ENCODE results near the gene SH2D2A. TPM values are rescaled to one million over a fixed set of nuclear protein-coding genes. Genes with fewer than 3 reads are reported as not detected.

SH2D2A gene
- total RNA-seq, 2 donors from 2014 or later = 2.4 to 7.7 TPM

- no peak overlapping the region for H3K27ac Mint-ChIP-seq
- Histone ChIP-seq H3K27ac (ENCODE audit: low read depth, low read length) (no peak overlapping the region), H3K9ac (ENCODE audit: extremely low read depth, low read length, poor library complexity, severe bottlenecking) (no peak overlapping the region), H3K4me1 (ENCODE audit: control insufficient read depth, insufficient read depth, low read length) (no peaks in the 10 kb centered on the region), H3K36me3 (ENCODE audit: control insufficient read depth, insufficient read depth, low read length) (no peaks in the 10 kb centered on the region), H3K27me3 (ENCODE audit: control insufficient read depth, insufficient read depth, low read length, poor library complexity, severe bottlenecking) (peaks cover 75% of the 10 kb centered on the region), H3K9me3 (ENCODE audit: control insufficient read depth, low read length) (no peaks in the 10 kb centered on the region), H3K4me3 (ENCODE audit: low read length) (no peak overlapping the region)
- no peaks in the 10 kb centered on the region for H3K4me1 Mint-ChIP-seq
- 42 to 46% methylated on average over 9 of the region's 9 CpGs for WGBS, 2 experiments (ENCODE audit: insufficient coverage in 1 of 2, insufficient read length in 1 of 2)
- H3K9me3 Mint-ChIP-seq = no peaks in the 10 kb centered on the region
- H3K4me3 Mint-ChIP-seq = no peak overlapping the region
- TF ChIP-seq CTCF (conservative IDR thresholded peaks at IDR 0.05) = no peak
- no peaks in the 10 kb centered on the region for H3K36me3 Mint-ChIP-seq (ENCODE audit: low read depth)
- no peak for DNase-seq
- H3K27me3 Mint-ChIP-seq (ENCODE audit: insufficient read depth) = peaks cover 89% of the 10 kb centered on the region
These were observed 22.9 kb upstream of the SH2D2A start for GRCh38 chr1:156839426-156840109.

GRCh38 chr1:156838972-156839371 is 22.3 kb upstream of the SH2D2A start:
- peaks cover 89% of the 10 kb centered on the region for H3K27me3 Mint-ChIP-seq (ENCODE audit: insufficient read depth)
- TF ChIP-seq CTCF (conservative IDR thresholded peaks at IDR 0.05) = peak; percentile 86
- H3K9me3 Mint-ChIP-seq = no peaks in the 10 kb centered on the region
- 36 to 72% methylated on average over 2 to 7 of the region's 7 CpGs for WGBS, 2 experiments (ENCODE audit: insufficient coverage in 1 of 2, insufficient read length in 1 of 2)
- Histone ChIP-seq H3K9me3 (ENCODE audit: control insufficient read depth, low read length) (no peaks in the 10 kb centered on the region), H3K4me3 (ENCODE audit: low read length) (no peak overlapping the region), H3K27ac (ENCODE audit: low read depth, low read length) (no peak overlapping the region), H3K27me3 (ENCODE audit: control insufficient read depth, insufficient read depth, low read length, poor library complexity, severe bottlenecking) (peaks cover 75% of the 10 kb centered on the region), H3K36me3 (ENCODE audit: control insufficient read depth, insufficient read depth, low read length) (no peaks in the 10 kb centered on the region), H3K4me1 (ENCODE audit: control insufficient read depth, insufficient read depth, low read length) (no peaks in the 10 kb centered on the region), H3K9ac (ENCODE audit: extremely low read depth, low read length, poor library complexity, severe bottlenecking) (no peak overlapping the region)
- H3K36me3 Mint-ChIP-seq (ENCODE audit: low read depth) = no peaks in the 10 kb centered on the region
- no peak overlapping the region for H3K27ac Mint-ChIP-seq
- H3K4me3 Mint-ChIP-seq = no peak overlapping the region
- H3K4me1 Mint-ChIP-seq = no peaks in the 10 kb centered on the region
- DNase-seq = peak; percentile 87

- H3K9me3 ChIP-seq (ENCODE audit: control insufficient read depth, low read length) = no peaks in the 10 kb centered on the region
- no peaks in the 10 kb centered on the region for H3K36me3 ChIP-seq (ENCODE audit: control insufficient read depth, insufficient read depth, low read length)
- Mint-ChIP-seq H3K27me3 (ENCODE audit: insufficient read depth) (peaks cover 83% of the 10 kb centered on the region), H3K4me3 (no peak overlapping the region), H3K27ac (no peak overlapping the region), H3K36me3 (ENCODE audit: low read depth) (no peaks in the 10 kb centered on the region), H3K4me1 (no peaks in the 10 kb centered on the region), H3K9me3 (no peaks in the 10 kb centered on the region)
- DNase-seq = no peak
- no peak overlapping the region for H3K9ac ChIP-seq (ENCODE audit: extremely low read depth, low read length, poor library complexity, severe bottlenecking)
- TF ChIP-seq CTCF (conservative IDR thresholded peaks at IDR 0.05) = no peak
- no peaks in the 10 kb centered on the region for H3K4me1 ChIP-seq (ENCODE audit: control insufficient read depth, insufficient read depth, low read length)
- H3K4me3 ChIP-seq (ENCODE audit: low read length) = no peak overlapping the region
- no peak overlapping the region for H3K27ac ChIP-seq (ENCODE audit: low read depth, low read length)
- WGBS, 2 experiments (ENCODE audit: insufficient coverage in 1 of 2, insufficient read length in 1 of 2) = 84 to 86% methylated on average over 3 to 4 of the region's 4 CpGs
- H3K27me3 ChIP-seq (ENCODE audit: control insufficient read depth, insufficient read depth, low read length, poor library complexity, severe bottlenecking) = peaks cover 63% of the 10 kb centered on the region
These were observed 20.2 kb upstream of the SH2D2A start for GRCh38 chr1:156836892-156837291.

Data from endodermal cell (in vitro differentiated cells).